ENCODE measurements around the gene OIP5.
"Not testable (repeated sequence)": the region's sequence is repeated elsewhere in the genome, so short reads cannot be mapped to it uniquely, and the experiment has no call there.

DNA sequence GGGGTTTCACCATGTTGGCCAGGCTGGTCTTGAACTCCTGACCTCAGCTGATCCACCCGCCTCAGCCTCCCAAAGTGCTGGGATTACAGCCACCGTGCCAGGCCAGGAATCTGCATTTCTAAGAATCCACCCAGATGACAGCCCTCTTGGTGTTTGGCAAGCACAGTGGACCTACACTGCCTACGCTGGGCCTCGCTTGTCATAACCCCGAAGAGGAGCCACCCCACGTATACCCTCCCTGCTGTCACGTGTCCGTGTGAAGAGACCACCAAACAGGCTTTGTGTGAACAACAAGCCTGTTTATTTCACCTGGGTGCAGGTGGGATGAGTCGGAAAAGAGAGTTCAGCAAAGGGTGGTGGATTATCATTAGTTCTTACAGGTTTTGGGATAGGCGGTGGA is 50.0 kb downstream of the OIP5 start:
- not testable (repeated sequence) for TF ChIP-seq POLR2A (IDR thresholded peaks at IDR 0.05; ENCODE audit: low read depth, low read length); RAD21 (IDR thresholded peaks at IDR 0.05; ENCODE audit: low read length); RFX5 (IDR thresholded peaks at IDR 0.05; ENCODE audit: low read depth, low read length); RCOR1 (IDR thresholded peaks at IDR 0.05; ENCODE audit: insufficient replicate concordance, low read length); MXI1 (IDR thresholded peaks at IDR 0.05; ENCODE audit: borderline replicate concordance, low read depth, low read length); CEBPB (IDR thresholded peaks at IDR 0.05; ENCODE audit: low read depth, low read length); MAFK (IDR thresholded peaks at IDR 0.05; ENCODE audit: low read depth, low read length); MAZ (IDR thresholded peaks at IDR 0.05; ENCODE audit: borderline replicate concordance, low read depth, low read length); NFE2L2 (IDR thresholded peaks at IDR 0.05; ENCODE audit: low read depth, low read length); BHLHE40 (IDR thresholded peaks at IDR 0.05; ENCODE audit: low read depth, low read length)
- TF ChIP-seq, protein P1, sequence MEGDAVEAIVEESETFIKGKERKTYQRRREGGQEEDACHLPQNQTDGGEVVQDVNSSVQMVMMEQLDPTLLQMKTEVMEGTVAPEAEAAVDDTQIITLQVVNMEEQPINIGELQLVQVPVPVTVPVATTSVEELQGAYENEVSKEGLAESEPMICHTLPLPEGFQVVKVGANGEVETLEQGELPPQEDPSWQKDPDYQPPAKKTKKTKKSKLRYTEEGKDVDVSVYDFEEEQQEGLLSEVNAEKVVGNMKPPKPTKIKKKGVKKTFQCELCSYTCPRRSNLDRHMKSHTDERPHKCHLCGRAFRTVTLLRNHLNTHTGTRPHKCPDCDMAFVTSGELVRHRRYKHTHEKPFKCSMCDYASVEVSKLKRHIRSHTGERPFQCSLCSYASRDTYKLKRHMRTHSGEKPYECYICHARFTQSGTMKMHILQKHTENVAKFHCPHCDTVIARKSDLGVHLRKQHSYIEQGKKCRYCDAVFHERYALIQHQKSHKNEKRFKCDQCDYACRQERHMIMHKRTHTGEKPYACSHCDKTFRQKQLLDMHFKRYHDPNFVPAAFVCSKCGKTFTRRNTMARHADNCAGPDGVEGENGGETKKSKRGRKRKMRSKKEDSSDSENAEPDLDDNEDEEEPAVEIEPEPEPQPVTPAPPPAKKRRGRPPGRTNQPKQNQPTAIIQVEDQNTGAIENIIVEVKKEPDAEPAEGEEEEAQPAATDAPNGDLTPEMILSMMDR (conservative IDR thresholded peaks at IDR 0.05; ENCODE audit: low read depth, low read length) = not testable (repeated sequence)
- TF ChIP-seq, protein P2, sequence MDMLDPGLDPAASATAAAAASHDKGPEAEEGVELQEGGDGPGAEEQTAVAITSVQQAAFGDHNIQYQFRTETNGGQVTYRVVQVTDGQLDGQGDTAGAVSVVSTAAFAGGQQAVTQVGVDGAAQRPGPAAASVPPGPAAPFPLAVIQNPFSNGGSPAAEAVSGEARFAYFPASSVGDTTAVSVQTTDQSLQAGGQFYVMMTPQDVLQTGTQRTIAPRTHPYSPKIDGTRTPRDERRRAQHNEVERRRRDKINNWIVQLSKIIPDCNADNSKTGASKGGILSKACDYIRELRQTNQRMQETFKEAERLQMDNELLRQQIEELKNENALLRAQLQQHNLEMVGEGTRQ (IDR thresholded peaks at IDR 0.05; ENCODE audit: low read depth, low read length) = not testable (repeated sequence)
